ENCODE measurements around the gene MBD4. TPM values are rescaled to one million over a fixed set of nuclear protein-coding genes. Genes with fewer than 3 reads are reported as not detected.

Gene MBD4
- total RNA-seq, 1 experiment from 2014 or later: 50.9 TPM

DNA sequence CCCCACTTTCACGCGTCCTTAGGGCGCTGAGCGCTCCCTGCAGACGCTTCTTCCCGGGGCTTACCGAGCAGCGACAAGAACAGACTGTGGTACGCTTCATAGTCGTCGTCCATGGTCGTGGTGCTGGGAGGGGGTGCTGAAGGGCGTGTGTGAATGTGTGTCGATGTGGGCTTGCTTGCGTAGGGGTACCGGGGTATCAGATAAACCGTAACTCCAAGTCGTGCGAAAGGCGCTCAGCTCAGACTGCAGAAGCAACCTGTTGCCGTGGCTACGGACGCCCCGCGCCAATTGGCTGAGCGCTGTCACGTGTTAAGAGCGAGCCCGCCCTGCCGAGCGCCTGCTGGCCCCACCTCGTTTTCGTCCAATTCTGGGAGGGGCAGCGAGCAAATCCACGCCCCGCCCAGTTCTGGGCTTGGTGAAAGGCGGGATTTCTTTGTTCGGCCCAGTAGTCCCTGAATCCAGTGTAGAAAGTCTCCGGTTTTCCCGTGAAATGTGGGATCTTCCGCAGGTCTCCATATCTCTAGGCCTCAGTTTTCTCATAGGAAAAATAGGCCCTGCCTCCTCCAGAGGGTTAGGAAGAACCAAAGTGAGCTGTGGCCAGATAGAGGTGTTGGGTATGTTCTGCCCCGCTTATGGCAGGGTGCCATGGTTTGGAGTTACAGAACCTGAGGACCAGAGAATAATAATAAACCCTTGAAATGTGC lies 11.2 kb downstream of the MBD4 start, which contains the start of gene EFCAB12:
EFCAB12 (minus strand) TSS at position 261 of the 704 bp plus-strand sequence; CDS start at position 113, 148 bp downstream.
- peaks cover 8% of the 10 kb centered on the region for H3K4me1 ChIP-seq (ENCODE audit: insufficient read depth, low read length, poor library complexity, severe bottlenecking)
- DNase-seq (ENCODE audit: low spot score): peak; percentile 97
- H3K36me3 ChIP-seq (ENCODE audit: insufficient read depth, low read length, poor library complexity, severe bottlenecking): peaks cover 27% of the 10 kb centered on the region
- POLR2A ChIA-PET (ENCODE audit: low non-redundant PET): interaction anchor here (0.5 to 0.6 kb wide), 2 partner anchors 12 to 44 kb away, joined by 3 to 10 read pairs; partner anchors contain the start of gene IFT122
- H3K4me3 ChIP-seq (ENCODE audit: low read depth, low read length, poor library complexity, severe bottlenecking): peak within 1 kb of the TSS; percentile 52
- no peak for TF ChIP-seq EZH2 (IDR thresholded peaks at IDR 0.05; ENCODE audit: borderline replicate concordance, low read depth, low read length, poor library complexity, severe bottlenecking)
- TF ChIP-seq, protein P1, sequence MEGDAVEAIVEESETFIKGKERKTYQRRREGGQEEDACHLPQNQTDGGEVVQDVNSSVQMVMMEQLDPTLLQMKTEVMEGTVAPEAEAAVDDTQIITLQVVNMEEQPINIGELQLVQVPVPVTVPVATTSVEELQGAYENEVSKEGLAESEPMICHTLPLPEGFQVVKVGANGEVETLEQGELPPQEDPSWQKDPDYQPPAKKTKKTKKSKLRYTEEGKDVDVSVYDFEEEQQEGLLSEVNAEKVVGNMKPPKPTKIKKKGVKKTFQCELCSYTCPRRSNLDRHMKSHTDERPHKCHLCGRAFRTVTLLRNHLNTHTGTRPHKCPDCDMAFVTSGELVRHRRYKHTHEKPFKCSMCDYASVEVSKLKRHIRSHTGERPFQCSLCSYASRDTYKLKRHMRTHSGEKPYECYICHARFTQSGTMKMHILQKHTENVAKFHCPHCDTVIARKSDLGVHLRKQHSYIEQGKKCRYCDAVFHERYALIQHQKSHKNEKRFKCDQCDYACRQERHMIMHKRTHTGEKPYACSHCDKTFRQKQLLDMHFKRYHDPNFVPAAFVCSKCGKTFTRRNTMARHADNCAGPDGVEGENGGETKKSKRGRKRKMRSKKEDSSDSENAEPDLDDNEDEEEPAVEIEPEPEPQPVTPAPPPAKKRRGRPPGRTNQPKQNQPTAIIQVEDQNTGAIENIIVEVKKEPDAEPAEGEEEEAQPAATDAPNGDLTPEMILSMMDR (conservative IDR thresholded peaks at IDR 0.05; ENCODE audit: low read depth, low read length): no peak
- CTCF ChIA-PET: interaction anchor here (0.5 kb wide), 1 partner anchor 458 kb away, joined by 3 read pairs; no protein-coding TSS in a partner anchor
- no peaks in the 10 kb centered on the region for H3K27me3 ChIP-seq (replicated peaks; ENCODE audit: insufficient read depth, low read depth, low read length, poor library complexity)
- peak within 1 kb of the TSS; percentile 79 for H3K27ac ChIP-seq (ENCODE audit: low read depth, low read length, poor library complexity, severe bottlenecking)
- intact Hi-C loops (cut with micrococcal nuclease; ENCODE audit: unreplicated experiment): no loop called here
- H3K9me3 ChIP-seq (ENCODE audit: low read depth, low read length, poor library complexity, severe bottlenecking): no peaks in the 10 kb centered on the region
- no TSS peak for BruUV-seq (replicated peaks)

DNA sequence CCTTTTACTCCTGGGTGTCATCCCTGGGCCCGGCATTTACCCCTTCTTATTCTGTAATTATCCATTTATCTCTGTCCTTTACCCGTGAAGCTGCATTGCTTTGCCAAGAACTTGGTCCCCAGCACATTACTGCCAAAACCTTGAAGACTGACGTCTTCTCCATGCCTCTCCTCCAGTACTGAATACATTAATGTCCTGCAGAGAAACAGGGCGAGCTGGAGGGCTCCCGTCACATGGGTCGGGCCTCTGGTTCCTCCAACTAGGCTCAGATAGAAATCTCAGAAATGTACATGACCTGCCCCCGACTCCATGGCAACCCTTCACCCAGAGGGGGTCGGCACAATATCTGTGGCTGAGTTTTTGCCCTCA lies 11.8 kb downstream of the MBD4 start:
- Histone ChIP-seq H3K27me3 (replicated peaks; ENCODE audit: insufficient read depth, low read depth, low read length, poor library complexity) (no peaks in the 10 kb centered on the region), H3K27ac (ENCODE audit: low read depth, low read length, poor library complexity, severe bottlenecking) (no peak overlapping the region), H3K9me3 (ENCODE audit: low read depth, low read length, poor library complexity, severe bottlenecking) (no peaks in the 10 kb centered on the region), H3K36me3 (ENCODE audit: insufficient read depth, low read length, poor library complexity, severe bottlenecking) (peaks cover 21% of the 10 kb centered on the region), H3K4me1 (ENCODE audit: insufficient read depth, low read length, poor library complexity, severe bottlenecking) (peaks cover 8% of the 10 kb centered on the region), H3K4me3 (ENCODE audit: low read depth, low read length, poor library complexity, severe bottlenecking) (peak overlapping the region; percentile 52)
- intact Hi-C loops (cut with micrococcal nuclease; ENCODE audit: unreplicated experiment): no loop called here
- POLR2A ChIA-PET (ENCODE audit: low non-redundant PET): interaction anchor here (0.6 kb wide), 1 partner anchor 12 kb away, joined by 3 read pairs; the partner anchor contains the start of gene IFT122
- CTCF ChIA-PET: interaction anchor here (0.5 kb wide), 1 partner anchor 458 kb away, joined by 3 read pairs; no protein-coding TSS in a partner anchor
- TF ChIP-seq, protein P1 (conservative IDR thresholded peaks at IDR 0.05; ENCODE audit: low read depth, low read length): no peak
- no peak for TF ChIP-seq EZH2 (IDR thresholded peaks at IDR 0.05; ENCODE audit: borderline replicate concordance, low read depth, low read length, poor library complexity, severe bottlenecking)
- BruUV-seq (replicated peaks): no TSS peak
- DNase-seq (ENCODE audit: low spot score): peak; percentile 52

DNA sequence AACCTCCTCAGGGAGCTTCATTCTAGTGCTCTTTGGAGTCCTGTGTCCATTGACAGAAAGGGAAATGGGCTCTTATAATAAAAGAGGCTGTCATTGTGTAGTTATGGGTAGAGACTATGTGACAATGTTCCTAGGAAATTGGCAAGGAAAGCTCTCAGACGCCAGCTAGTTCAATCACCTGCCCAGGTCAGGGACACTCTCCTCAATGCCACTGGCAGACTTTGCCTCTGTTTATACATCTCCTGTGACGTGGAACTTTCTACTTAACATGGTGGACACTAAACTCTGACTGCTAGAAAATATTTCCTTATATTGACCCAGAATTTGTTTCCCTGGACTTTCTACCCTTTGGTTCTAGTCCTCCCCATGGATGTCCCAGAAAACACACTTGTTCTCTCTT lies 14.1 kb downstream of the MBD4 start:
- intact Hi-C loops (cut with micrococcal nuclease; ENCODE audit: unreplicated experiment): no loop called here
- H3K4me1 ChIP-seq (ENCODE audit: insufficient read depth, low read length, poor library complexity, severe bottlenecking): peaks cover 8% of the 10 kb centered on the region
- ChIA-PET CTCF (no interaction called here), POLR2A (ENCODE audit: low non-redundant PET) (no interaction called here)
- H3K27me3 ChIP-seq (replicated peaks; ENCODE audit: insufficient read depth, low read depth, low read length, poor library complexity): no peaks in the 10 kb centered on the region
- BruUV-seq (replicated peaks): no TSS peak
- DNase-seq (ENCODE audit: low spot score): no peak
- no peaks in the 10 kb centered on the region for H3K9me3 ChIP-seq (ENCODE audit: low read depth, low read length, poor library complexity, severe bottlenecking)
- H3K4me3 ChIP-seq (ENCODE audit: low read depth, low read length, poor library complexity, severe bottlenecking): no peak overlapping the region
- TF ChIP-seq EZH2 (IDR thresholded peaks at IDR 0.05; ENCODE audit: borderline replicate concordance, low read depth, low read length, poor library complexity, severe bottlenecking): no peak
- TF ChIP-seq, protein P1 (conservative IDR thresholded peaks at IDR 0.05; ENCODE audit: low read depth, low read length): no peak
- H3K27ac ChIP-seq (ENCODE audit: low read depth, low read length, poor library complexity, severe bottlenecking): no peak overlapping the region
- no peaks in the 10 kb centered on the region for H3K36me3 ChIP-seq (ENCODE audit: insufficient read depth, low read length, poor library complexity, severe bottlenecking)
